Measurements from ENCODE around the gene HNRNPUL2.
"Not testable (repeated sequence)": the region's sequence is repeated elsewhere in the genome, so short reads cannot be mapped to it uniquely, and the experiment has no call there.

HNRNPUL2 gene

DNA sequence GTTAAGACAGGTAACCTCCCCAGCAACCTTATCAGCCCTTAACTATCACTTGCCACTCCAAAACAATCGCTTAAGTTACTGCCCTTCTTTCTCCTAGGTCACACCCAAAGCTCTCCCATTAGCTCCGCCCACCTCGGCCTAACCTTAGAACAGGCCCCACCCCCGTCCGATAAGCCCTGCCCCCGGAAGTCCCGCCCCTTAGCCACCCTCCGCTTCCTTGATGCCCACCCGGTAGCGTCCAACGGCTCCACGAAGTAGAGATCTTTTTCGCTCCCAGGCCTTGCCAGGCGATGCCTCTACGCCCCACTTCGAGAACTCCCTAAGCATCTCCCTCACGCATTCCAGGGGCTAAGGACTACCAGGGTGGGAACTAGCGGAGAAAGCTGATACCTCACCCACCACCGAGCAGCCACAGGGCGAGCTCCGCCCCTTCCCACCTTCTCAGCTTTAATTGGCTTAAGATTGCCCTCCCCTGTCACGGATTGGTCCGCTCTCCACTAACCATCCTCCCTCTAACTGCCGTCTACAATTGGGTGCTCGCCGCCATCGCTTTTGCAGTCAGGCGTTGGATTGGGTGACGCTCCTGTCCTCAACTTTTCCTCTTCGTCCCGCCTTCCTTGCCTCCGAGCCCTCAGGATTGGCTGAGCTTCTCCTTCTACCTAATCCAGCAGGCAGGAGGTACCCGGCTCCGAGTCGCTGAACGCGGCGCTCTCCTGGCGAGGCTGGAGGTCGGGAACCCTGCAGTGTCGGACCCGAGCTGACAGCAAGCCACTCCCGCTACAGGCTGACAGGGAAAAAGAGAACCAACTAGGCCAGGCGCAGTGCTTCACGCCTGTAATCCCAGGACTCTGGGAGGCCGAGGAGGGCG, 26.7 kb upstream of the HNRNPUL2 start, which contains the start of gene ZBTB3:
TSS of gene ZBTB3 (minus strand) at position 425 of the 868 bp plus-strand sequence. CDS start 496 bp downstream, outside the sequence.
- Histone ChIP-seq H3K27me3 (ENCODE audit: control insufficient read depth in 2 of 2, insufficient read depth in 2 of 2, low read length in 2 of 2) (no peaks in the 10 kb centered on the region), H3K9me3 (ENCODE audit: control insufficient read depth in 2 of 2, low read length in 2 of 2) (no peaks in the 10 kb centered on the region), H3K9ac (ENCODE audit: low read depth in 1 of 2, low read length in 2 of 2) (peak within 1 kb of the TSS; percentile 80 to 96), H3K36me3 (ENCODE audit: control insufficient read depth in 2 of 2, insufficient read depth in 2 of 2, low read length in 2 of 2) (peaks cover 6 to 12% of the 10 kb centered on the region in 2 donors), H3K4me1 (ENCODE audit: control insufficient read depth in 2 of 2, insufficient read depth in 2 of 2, low read length in 2 of 2) (peaks cover 11 to 16% of the 10 kb centered on the region in 2 donors), H3K4me3 (ENCODE audit: low read length in 2 of 2) (peak within 1 kb of the TSS; percentile 97), H3K27ac (ENCODE audit: low read depth in 2 of 2, low read length in 2 of 2) (peak within 1 kb of the TSS; percentile 91 to 95)

DNA sequence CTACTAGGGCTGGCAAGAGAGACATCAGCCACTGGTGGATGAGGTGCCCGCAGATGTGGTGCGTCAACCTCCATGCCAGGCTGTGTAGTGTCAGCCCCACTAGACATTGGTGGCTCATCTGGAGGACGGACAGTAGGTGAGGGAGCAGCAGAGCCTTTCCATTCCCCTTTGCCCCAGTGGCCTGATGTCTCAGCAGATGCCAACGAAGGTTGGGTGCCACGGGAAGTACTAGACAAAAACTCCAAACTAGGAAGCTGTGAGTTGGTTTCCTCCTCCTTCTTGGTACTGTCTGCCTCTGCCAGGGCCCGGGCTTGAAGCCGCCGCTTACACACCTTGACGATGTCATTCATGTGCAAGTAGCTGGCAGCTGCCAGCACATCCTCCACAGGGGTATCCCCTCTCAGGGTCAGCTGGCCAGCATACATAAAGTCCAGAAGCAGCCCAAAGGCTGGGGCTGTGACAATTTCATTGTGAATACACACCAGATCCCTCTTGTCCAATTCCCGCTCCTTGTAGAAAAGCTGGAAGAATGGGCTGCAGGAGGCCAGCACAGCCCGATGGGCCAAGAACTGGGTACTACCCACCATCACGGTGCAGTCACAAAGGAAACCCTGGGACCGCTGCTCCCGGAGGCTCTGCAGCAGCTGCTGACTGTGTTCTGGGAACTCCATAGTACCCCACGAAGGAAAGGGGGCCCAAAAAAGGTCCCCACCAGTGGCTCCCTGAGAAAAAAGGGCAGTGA, 25.9 kb upstream of the HNRNPUL2 start:
- no peaks in the 10 kb centered on the region for H3K27me3 ChIP-seq (ENCODE audit: control insufficient read depth in 2 of 2, insufficient read depth in 2 of 2, low read length in 2 of 2)
- peak overlapping the region; percentile 91 to 95 for H3K27ac ChIP-seq (ENCODE audit: low read depth in 2 of 2, low read length in 2 of 2)
- H3K36me3 ChIP-seq (ENCODE audit: control insufficient read depth in 2 of 2, insufficient read depth in 2 of 2, low read length in 2 of 2): peaks cover 6 to 15% of the 10 kb centered on the region in 2 donors
- no peaks in the 10 kb centered on the region for H3K9me3 ChIP-seq (ENCODE audit: control insufficient read depth in 2 of 2, low read length in 2 of 2)
- H3K4me1 ChIP-seq (ENCODE audit: control insufficient read depth in 2 of 2, insufficient read depth in 2 of 2, low read length in 2 of 2): peaks cover 11 to 16% of the 10 kb centered on the region in 2 donors
- peak overlapping the region; percentile 54 to 74 for H3K9ac ChIP-seq (ENCODE audit: low read depth in 1 of 2, low read length in 2 of 2)
- peak overlapping the region; percentile 97 for H3K4me3 ChIP-seq (ENCODE audit: low read length in 2 of 2)

DNA sequence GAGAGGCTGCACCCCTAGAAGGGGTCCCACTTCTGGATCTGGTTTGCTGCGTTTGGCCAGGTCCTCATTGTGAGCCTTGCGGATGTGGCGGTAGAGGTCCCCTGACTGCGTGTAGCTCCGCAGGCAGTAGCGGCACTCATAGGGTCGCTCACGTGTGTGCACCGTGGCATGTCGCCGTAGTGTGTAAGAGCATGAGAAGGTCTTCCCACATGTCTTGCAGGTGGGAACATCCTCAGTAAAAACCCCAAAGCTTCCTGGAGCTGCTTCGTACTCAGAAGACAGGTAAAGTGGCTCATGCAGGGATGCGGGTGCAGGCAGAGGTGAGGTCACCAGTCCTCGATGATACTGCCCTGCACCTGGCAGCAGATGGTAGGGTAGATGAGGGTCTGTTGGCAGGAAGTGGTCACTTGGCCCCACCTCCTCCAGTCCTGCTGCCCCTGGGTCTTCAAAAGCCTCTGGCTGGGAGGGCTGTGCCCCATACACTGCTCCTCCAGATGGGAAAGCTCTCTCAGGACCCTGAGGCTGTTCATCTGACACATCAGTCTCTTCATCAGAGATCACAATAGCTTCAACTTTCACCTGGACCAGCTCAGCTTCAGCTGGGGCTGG, 25.0 kb upstream of the HNRNPUL2 start:
- Histone ChIP-seq H3K9me3 (ENCODE audit: control insufficient read depth in 2 of 2, low read length in 2 of 2) (no peaks in the 10 kb centered on the region), H3K9ac (ENCODE audit: low read depth in 1 of 2, low read length in 2 of 2) (no peak overlapping the region), H3K27me3 (ENCODE audit: control insufficient read depth in 2 of 2, insufficient read depth in 2 of 2, low read length in 2 of 2) (no peaks in the 10 kb centered on the region), H3K4me1 (ENCODE audit: control insufficient read depth in 2 of 2, insufficient read depth in 2 of 2, low read length in 2 of 2) (peaks cover 11 to 16% of the 10 kb centered on the region in 2 donors), H3K27ac (ENCODE audit: low read depth in 2 of 2, low read length in 2 of 2) (no peak overlapping the region), H3K4me3 (ENCODE audit: low read length in 2 of 2) (no peak overlapping the region), H3K36me3 (ENCODE audit: control insufficient read depth in 2 of 2, insufficient read depth in 2 of 2, low read length in 2 of 2) (peaks cover 6 to 15% of the 10 kb centered on the region in 2 donors)

DNA sequence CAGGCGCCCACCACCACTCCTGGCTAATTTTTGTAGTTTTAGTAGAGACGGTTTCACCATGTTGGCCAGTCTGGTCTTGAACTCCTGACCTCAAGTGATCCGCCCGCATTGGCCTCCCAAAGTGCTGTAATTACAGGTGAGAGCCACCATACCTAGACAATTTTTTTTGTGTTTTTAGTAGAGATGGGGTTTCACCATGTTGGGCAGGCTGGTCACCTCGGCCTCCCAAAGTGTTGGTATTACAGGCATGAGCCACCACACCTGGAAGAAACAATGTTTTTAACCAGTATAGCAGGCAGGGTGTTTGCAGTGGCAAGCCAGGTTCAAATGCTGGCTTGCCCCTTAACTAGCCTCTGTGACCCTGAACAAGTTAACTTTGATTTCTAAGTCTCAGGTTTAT, 22.7 kb upstream of the HNRNPUL2 start:
- not testable (repeated sequence) for H3K9ac ChIP-seq (ENCODE audit: low read depth in 1 of 2, low read length in 2 of 2); H3K9me3 ChIP-seq (ENCODE audit: control insufficient read depth in 2 of 2, low read length in 2 of 2); H3K27me3 ChIP-seq (ENCODE audit: control insufficient read depth in 2 of 2, insufficient read depth in 2 of 2, low read length in 2 of 2); H3K4me3 ChIP-seq (ENCODE audit: low read length in 2 of 2); H3K27ac ChIP-seq (ENCODE audit: low read depth in 2 of 2, low read length in 2 of 2)
- Histone ChIP-seq H3K4me1 (ENCODE audit: control insufficient read depth in 2 of 2, insufficient read depth in 2 of 2, low read length in 2 of 2) (peaks cover 11 to 16% of the 10 kb centered on the region in 2 donors), H3K36me3 (ENCODE audit: control insufficient read depth in 2 of 2, insufficient read depth in 2 of 2, low read length in 2 of 2) (peaks cover 6 to 15% of the 10 kb centered on the region in 2 donors)

DNA sequence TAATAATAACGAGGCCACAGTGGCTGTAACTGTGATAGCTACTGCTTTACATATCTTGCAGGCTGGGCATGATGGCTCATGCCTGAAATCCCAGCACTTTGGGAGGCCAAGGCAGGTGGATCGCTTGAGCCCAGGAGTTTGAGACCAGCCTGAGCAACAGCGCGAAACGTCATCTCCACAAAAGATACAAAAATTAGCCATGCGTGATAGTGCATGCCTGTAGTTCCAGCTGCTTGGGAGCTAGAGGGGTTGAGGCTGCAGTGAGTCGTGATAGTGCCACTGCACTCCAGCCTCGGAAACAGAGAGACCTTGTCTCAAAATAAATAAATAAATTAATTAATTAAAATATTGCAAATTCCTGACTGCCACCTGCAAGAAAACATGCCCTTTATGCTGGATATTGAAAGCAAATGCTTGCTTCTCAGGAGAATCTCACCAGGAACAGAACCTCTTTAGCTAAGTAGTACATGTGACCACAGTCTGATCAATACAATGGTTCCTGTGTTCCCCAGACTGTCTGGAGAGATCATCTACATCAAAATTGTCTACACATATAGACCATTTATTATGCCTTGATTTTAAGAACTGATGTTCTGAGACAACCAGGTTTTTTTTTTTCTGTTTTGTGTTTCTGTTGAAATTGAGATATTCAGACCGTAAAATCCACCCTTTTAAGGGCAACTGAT, 20.4 kb upstream of the HNRNPUL2 start:
- no peak overlapping the region for H3K27ac ChIP-seq (ENCODE audit: low read depth in 2 of 2, low read length in 2 of 2)
- peaks cover 6 to 11% of the 10 kb centered on the region in 2 donors for H3K36me3 ChIP-seq (ENCODE audit: control insufficient read depth in 2 of 2, insufficient read depth in 2 of 2, low read length in 2 of 2)
- no peaks in the 10 kb centered on the region for H3K9me3 ChIP-seq (ENCODE audit: control insufficient read depth in 2 of 2, low read length in 2 of 2)
- no peak overlapping the region for H3K4me3 ChIP-seq (ENCODE audit: low read length in 2 of 2)
- H3K4me1 ChIP-seq (ENCODE audit: control insufficient read depth in 2 of 2, insufficient read depth in 2 of 2, low read length in 2 of 2): peaks cover 2 to 3% of the 10 kb centered on the region in 2 donors
- no peaks in the 10 kb centered on the region for H3K27me3 ChIP-seq (ENCODE audit: control insufficient read depth in 2 of 2, insufficient read depth in 2 of 2, low read length in 2 of 2)
- no peak overlapping the region for H3K9ac ChIP-seq (ENCODE audit: low read depth in 1 of 2, low read length in 2 of 2)

DNA sequence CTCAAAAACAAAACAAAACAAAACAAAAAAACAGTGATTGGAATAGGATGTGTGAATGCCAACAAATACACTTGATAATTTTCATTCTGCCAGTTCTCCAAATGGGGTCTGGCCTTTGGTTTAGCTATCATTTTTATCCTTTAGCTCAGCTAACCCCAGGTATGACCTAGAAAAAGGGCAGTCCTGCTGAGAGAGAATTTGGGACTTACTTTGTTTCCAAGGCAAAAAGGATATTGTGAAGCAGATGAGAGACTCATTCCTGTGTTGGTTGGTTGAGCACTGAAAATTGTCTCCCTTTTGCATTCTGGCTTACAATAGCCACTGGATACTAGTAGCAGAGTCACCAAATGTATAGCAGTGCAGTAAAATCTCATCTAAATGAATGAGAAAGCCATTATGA, 9.9 kb upstream of the HNRNPUL2 start:
- H3K4me3 ChIP-seq (ENCODE audit: low read length in 2 of 2): no peak overlapping the region
- peaks cover 17 to 47% of the 10 kb centered on the region in 2 donors for H3K36me3 ChIP-seq (ENCODE audit: control insufficient read depth in 2 of 2, insufficient read depth in 2 of 2, low read length in 2 of 2)

DNA sequence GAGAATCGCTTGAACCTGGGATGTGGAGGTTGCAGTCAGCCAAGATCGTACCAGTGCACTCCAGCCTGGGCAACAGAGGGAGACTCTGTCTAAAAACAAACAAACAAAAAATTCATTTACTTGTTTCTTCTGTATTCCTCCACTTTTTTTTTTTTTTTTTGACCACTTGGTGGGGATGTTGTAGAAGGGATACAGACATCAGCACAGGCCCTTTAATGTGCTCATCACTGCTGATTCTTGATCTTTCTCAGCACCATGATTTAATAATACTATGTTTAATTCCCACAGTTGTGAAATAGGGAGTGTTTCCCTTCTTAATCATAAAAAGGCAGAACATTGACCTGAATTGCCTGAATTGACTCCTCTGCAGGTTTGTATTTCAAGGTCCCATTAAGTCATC, 5.6 kb upstream of the HNRNPUL2 start:
- Histone ChIP-seq H3K27me3 (ENCODE audit: control insufficient read depth in 2 of 2, insufficient read depth in 2 of 2, low read length in 2 of 2) (no peaks in the 10 kb centered on the region), H3K36me3 (ENCODE audit: control insufficient read depth in 2 of 2, insufficient read depth in 2 of 2, low read length in 2 of 2) (peaks cover 9 to 20% of the 10 kb centered on the region in 2 donors), H3K4me1 (ENCODE audit: control insufficient read depth in 2 of 2, insufficient read depth in 2 of 2, low read length in 2 of 2) (peaks cover 9 to 17% of the 10 kb centered on the region in 2 donors), H3K4me3 (ENCODE audit: low read length in 2 of 2) (no peak overlapping the region), H3K27ac (ENCODE audit: low read depth in 2 of 2, low read length in 2 of 2) (no peak overlapping the region), H3K9me3 (ENCODE audit: control insufficient read depth in 2 of 2, low read length in 2 of 2) (no peaks in the 10 kb centered on the region), H3K9ac (ENCODE audit: low read depth in 1 of 2, low read length in 2 of 2) (no peak overlapping the region)

More for the DNA sequence above, 9.9 kb upstream of the HNRNPUL2 start:
- Histone ChIP-seq H3K27ac (ENCODE audit: low read depth in 2 of 2, low read length in 2 of 2) (no peak overlapping the region), H3K27me3 (ENCODE audit: control insufficient read depth in 2 of 2, insufficient read depth in 2 of 2, low read length in 2 of 2) (no peaks in the 10 kb centered on the region), H3K4me1 (ENCODE audit: control insufficient read depth in 2 of 2, insufficient read depth in 2 of 2, low read length in 2 of 2) (no peaks in the 10 kb centered on the region), H3K9me3 (ENCODE audit: control insufficient read depth in 2 of 2, low read length in 2 of 2) (no peaks in the 10 kb centered on the region), H3K9ac (ENCODE audit: low read depth in 1 of 2, low read length in 2 of 2) (no peak overlapping the region)

DNA sequence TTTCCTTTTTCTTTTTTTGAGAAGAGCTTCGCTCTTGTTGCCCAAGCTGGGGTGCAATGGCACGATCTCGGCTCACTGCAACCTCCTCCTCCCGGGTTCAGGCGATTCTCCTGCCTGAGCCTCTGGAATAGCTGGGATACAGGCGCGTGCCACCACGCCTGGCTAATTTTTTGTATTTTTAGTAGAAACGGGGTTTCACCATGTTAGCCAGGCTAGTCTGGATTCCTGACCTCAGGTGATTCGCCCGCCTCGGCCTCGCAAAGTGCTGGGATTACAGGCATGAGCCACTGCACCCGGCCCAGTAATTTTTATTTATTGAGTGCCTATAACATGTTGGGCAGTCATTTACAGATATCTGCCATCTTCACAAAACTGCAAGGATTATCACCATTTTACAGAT, 2.8 kb upstream of the HNRNPUL2 start:
- not testable (repeated sequence) for H3K9me3 ChIP-seq (ENCODE audit: control insufficient read depth in 2 of 2, low read length in 2 of 2); H3K36me3 ChIP-seq (ENCODE audit: control insufficient read depth in 2 of 2, insufficient read depth in 2 of 2, low read length in 2 of 2); H3K27ac ChIP-seq (ENCODE audit: low read depth in 2 of 2, low read length in 2 of 2); H3K27me3 ChIP-seq (ENCODE audit: control insufficient read depth in 2 of 2, insufficient read depth in 2 of 2, low read length in 2 of 2); H3K9ac ChIP-seq (ENCODE audit: low read depth in 1 of 2, low read length in 2 of 2)
- Histone ChIP-seq H3K4me1 (ENCODE audit: control insufficient read depth in 2 of 2, insufficient read depth in 2 of 2, low read length in 2 of 2) (peaks cover 19 to 21% of the 10 kb centered on the region in 2 donors), H3K4me3 (ENCODE audit: low read length in 2 of 2) (peak overlapping the region; percentile 35 to 98)

DNA sequence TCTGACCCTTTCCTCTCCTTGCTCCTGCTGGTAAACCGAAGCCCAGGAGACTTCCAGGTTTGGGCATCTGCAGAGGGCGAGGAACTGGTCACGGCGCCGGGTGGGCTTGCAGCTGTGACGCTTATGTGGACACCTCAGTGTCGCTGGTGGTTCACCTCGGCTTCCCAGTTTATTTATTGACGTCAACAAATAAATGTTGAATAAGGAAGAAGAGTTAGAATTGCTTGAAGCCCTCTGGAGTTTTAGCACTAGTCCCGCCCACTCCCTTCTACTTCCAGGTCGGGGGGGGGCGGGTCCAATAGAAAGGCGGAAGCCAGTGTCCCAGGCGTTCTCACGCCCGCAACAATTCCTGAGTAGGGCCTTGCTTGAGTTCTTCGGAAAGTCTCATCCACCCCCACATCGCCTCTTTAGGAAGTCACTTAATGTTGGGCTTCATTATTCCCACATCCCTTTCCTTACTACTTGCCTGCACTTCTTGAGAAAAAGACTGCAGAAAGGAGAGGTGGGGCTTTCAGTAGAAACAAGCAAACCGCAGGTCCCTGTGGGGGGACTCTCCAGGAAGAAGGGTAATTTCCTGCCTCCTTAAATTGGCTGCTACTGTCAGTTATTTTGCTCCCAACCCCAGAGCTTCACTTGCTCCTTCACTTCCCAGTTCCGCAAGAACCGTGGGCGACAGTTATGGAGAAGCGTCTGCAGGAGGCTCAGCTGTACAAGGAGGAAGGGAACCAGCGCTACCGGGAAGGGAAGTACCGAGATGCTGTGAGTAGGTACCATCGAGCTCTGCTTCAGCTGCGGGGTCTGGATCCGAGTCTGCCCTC, 1.1 kb upstream of the HNRNPUL2 start, which contains the start of gene TTC9C:
TSS of gene TTC9C (plus strand) at position 316 of the 818 bp plus-strand sequence. CDS start at position 679, 363 bp downstream.
- Histone ChIP-seq H3K36me3 (ENCODE audit: control insufficient read depth in 2 of 2, insufficient read depth in 2 of 2, low read length in 2 of 2) (peaks cover 9 to 14% of the 10 kb centered on the region in 2 donors), H3K9me3 (ENCODE audit: control insufficient read depth in 2 of 2, low read length in 2 of 2) (no peaks in the 10 kb centered on the region), H3K27me3 (ENCODE audit: control insufficient read depth in 2 of 2, insufficient read depth in 2 of 2, low read length in 2 of 2) (no peaks in the 10 kb centered on the region), H3K9ac (ENCODE audit: low read depth in 1 of 2, low read length in 2 of 2) (peak within 1 kb of the TSS; percentile 83 to 90), H3K4me1 (ENCODE audit: control insufficient read depth in 2 of 2, insufficient read depth in 2 of 2, low read length in 2 of 2) (peaks cover 29 to 31% of the 10 kb centered on the region in 2 donors), H3K4me3 (ENCODE audit: low read length in 2 of 2) (peak within 1 kb of the TSS; percentile 95 to 98), H3K27ac (ENCODE audit: low read depth in 2 of 2, low read length in 2 of 2) (peak within 1 kb of the TSS; percentile 93)
